GM21360 (cell line): ENCODE data around the gene TUT1.
"Not testable (repeated sequence)": the region's sequence is repeated elsewhere in the genome, so short reads cannot be mapped to it uniquely, and the experiment has no call there.

Experiments
- ATAC-seq: cut with Tn5 transposase; IDR thresholded peaks from one replicate; pipeline ENCODE4 v1.9.1; 2021; ENCODE audit warnings: mild to moderate bottlenecking, moderate library complexity; ENCODE audit not compliant: unreplicated experiment

Gene TUT1

DNA sequence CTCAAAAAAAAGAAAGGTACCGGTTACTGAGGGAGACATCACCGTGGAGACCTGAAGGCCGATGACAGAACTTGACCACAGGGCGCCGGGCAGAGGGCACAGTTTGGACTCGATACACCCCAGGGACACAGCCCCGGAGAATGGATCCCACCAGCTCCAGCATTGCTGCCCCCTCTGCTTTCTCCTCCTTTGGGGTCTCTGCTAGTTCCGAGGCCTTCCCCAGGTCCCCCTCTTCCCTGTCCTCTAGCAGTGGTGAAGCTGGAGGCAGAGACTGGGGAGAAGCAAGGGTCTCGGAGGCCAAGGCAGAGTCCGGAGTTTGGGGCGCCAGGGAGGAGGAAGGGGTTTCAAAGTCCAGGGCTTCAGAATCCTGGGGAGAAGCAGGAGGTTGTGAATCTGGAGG is 12.8 kb downstream of the TUT1 start:
- ATAC-seq, result no peak

DNA sequence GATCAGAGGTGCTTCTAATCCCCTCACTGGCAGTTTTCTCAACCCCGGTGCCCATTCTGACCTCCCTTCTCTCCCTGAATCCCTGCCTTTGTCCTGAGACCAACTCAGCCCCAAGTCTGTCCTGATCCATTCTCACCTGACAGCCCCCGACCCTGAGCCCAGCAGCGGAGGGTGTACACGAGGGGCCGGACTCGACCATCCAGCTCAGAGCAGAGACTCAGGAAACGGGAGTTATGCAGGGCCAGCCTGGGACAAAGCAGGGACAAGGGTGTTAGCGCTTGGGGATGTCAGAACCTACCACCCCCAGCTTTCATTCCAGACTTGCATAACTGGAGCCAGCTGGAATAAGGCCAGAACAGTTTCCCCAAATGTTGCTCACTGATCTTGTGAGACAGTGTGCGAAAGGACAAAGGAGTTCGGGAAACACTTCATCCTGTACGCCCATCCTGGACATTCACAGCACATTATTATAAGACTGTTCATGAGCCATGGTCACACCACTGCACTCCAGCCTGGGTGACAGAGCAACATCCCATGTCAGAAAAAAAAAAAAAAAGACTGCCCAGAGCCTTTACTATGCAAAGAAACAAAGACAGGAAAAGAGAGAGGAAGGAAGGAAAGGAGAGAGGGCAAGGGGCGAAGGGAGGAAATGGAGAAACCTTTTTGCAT is 14.1 kb downstream of the TUT1 start:
- no peak for ATAC-seq

DNA sequence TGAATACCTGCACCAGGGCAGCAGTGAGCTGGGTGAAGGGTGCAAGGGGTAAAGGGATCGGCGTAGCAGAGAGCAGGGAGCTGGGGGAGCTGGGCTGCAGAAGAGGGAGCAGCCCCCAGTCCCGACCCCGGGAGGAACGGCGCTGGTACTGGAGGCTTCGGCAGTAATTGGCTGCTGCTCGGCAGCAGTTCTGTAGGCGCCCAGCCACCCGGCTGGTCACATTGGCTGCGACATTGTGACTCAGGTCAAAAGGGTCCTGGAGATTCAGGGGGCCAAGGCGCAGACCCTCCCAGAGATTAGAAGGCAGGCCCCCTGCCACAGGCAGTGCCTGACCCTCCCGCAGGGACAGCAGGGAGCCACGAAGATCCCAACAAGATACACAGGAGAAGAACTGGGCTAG is 15.5 kb downstream of the TUT1 start:
- ATAC-seq, result no peak

DNA sequence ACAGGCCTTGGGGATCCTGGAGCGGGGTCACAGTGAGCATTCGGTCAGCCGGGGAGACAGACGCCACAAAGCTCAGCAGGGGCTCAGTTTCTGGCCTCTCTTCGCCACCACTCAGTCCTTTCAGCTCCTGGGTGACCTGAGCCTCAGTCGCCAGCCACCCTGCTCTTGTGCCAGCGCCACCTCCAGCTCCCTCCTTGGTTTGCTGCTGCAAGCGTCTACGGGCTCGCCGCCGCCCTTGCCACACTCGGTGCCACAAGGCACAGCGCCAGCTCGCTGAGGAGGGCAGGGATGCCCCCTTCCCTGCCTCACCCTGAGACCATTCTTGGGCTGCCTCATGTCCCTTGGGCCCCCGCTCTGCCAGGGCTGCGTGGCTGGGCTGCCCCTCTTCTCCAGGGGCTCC is 16.2 kb downstream of the TUT1 start:
- ATAC-seq, result no peak

DNA sequence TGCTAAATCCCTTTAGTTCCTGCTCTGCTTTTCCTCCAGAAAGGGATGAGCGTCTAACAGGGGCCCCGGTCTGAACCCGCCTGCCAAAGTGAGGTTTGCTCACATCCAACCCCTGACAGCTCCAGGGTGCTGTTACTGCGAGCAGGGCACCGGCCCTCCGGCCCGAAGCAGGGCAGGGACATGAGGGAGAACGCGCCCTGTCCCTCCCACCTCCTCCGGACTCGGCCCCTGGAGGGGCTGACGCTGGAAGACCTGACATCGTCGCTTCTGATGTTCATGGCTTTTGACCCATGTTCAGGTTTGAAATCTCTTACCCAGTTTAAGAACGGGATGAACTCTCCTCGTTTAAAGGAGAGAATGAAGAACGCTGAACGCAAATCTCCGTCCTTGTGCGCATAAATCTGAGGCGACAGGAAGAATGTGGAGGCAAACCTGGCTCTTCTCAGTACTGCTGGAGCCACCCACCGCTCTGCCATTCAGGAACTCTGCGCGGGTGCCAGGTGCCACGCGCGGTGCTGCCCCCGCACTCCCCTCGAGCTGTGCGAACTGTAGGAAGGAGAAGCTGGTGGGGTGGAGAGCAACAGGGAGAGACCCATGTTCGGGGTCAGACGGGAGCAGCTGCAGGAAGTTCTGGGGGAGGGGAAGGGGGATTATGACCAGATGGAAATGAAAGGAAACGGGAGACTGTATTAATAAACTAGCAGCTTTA is 16.8 kb downstream of the TUT1 start:
- peak; percentile 5 for ATAC-seq

DNA sequence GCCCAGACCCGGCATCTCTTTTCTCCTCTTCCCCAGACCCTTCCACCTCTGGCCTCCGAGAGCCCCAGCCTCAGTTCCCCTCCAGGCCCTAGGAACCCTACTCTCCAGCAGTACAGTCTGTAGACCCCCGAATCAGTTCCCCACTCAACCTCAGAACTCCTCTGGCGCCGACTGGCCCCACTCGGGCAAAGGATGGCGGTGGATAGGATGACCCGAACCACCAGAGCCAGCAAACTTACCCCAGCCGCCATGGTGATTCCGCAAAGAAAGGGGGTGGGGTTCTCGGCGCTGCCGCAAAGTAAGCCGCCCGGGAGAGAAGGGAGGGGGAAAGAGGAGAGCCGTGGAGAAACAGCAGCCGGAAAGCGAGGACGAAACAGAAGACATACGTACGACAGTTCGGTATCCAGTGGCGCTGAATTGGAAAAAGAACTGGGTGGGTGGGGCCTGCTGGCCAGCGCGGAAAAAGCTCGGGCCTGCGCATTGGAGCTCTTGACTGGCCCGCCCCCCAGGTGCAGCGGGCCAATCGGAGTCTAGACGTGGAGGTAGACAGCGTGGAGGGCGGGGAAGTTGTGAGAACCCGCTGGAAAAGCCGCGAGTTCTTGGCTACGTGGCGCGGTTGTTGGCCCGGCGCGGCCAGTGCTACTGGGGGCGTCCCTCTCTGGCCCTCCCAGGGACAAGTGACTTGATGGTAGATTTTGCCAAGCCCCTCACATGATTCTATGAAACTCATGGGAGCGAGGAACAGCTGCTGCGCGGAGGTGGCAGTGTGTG is 17.5 kb downstream of the TUT1 start, which contains the start of gene EEF1G:
Gene EEF1G (minus strand): TSS at position 300 of the 771 bp plus-strand sequence. CDS start 49 bp downstream, at position 251.
- ATAC-seq, result peak; percentile 78

DNA sequence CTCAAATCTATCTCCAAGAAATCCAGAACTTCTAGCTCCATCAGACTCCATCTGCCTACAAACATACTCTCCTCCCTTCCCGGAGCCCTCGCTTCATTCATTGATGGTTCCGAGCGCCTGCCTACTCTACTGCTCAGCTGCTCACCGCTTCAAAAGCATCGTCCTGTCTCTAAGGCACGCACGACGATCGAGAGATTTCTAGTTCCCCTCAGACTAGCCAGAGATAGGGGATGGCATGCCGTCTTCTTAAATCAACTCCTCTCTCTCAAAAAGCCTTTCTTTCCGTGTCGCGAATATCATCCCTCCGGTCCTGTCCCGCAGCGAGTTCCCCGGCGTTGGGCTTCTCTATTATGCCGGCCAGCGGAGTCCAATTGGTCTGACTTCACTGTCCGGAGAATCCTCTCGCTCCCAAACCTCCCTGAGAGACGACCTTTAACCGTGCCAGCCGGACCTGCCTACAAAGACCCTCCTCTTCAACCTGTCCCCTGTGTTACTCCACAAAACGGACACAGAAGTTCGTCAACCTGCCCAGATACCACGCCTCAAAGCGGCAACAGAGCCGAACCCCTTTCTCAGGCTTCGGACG is 18.2 kb downstream of the TUT1 start:
- no peak for ATAC-seq

DNA sequence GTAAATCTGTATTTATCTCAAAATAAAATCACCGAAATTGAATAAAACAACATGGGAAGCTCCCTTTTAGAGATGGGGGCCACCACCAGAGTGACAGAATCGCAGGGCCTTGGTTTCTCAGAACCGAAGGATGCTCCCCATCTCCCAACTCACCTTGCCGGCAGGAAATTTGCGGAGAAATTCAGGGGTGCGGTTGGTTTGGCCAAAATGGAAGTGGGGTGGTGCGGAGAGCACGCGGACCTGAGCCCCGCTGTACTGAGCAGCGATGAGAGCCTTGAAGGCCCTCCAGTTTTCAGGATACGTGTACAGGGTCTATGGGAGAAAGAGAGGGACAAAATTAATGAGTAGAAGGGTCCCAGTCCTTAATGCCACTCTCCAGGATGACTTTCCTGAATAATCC is 18.9 kb downstream of the TUT1 start:
- ATAC-seq, result no peak

DNA sequence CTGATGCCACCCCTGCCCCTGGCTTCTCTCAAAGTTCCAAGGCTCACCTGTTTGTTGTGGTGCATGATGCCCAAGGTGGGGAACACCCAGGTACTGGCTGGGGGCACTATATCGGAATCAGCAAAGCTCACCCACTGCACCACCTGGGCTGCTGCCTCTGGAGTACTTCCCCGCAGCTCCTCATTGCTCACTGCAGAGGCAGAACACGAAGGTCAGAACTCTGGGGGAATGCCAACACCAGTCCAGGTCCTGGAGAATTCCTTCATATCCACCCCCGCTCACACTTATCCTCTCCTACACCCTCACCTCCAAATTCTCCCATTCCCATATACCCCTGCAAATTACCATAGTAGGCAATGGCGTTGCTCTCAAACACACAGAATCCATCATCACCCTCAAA is 19.8 kb downstream of the TUT1 start:
- ATAC-seq, result not testable (repeated sequence)

DNA sequence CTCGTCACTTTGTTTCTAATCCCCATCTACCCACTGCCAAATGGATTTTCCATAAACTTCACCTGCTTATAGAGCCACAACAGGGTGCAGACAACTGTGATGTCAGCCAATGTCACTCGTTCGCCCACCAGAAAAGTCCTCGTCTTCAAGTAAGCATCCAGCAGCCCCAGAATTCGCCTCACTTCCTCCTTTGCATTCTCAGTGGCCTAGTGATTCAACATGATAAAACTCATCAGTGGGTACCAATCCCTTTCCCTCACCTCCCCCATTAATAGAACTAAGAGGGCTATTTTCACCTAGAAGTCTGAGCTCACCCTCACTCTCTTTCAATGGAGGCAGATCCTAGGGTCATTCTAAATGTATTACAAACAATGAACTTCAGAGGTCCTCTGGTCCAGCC is 20.4 kb downstream of the TUT1 start:
- not testable (repeated sequence) for ATAC-seq

DNA sequence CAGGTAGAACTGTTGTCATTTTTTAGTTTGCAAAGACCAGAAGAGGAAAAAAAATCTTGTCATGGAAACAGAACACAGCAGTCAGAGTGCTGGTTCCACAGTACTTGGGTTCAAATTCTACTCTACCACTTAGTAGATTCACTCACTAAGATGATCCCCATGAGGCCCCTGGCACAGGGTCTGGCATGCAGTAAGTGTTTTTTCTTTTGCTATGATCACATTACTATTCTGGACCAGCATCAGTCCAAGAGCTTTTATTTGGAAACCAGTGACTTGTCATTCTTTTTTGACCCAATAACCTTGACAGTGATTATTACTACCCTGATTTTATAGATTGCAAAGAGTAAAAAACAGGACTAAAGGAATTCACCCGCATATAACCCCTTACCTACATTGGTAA is 21.7 kb downstream of the TUT1 start:
- ATAC-seq, result no peak

DNA sequence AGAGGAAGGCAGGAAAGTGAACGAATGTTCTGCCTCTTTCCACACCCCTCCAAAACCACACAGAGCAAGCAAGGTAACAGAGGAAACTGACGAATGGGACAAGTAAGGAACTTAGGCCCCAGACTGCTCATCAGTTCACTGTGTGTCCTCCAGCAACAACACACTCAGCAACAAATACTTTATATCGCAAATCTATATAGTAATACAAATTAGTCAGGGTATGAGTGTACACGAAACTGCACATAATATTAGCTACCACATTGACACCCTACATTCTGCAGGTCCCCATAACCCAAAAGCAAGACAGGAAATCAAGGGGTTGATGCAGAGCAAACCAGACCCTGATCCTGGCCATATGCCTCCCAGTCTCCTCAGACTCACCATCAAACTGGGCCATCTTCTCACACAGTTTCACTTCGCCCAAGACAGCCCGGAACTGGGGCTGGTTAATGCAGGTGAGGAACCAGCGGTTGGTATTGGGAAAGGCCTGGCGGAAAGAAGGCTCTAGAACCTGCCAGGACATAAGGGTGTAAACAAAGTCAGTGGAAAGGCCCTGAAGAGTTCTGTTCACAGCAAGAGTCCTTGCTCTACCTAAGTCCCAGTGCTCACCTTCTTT is 24.2 kb downstream of the TUT1 start:
- ATAC-seq, result no peak

DNA sequence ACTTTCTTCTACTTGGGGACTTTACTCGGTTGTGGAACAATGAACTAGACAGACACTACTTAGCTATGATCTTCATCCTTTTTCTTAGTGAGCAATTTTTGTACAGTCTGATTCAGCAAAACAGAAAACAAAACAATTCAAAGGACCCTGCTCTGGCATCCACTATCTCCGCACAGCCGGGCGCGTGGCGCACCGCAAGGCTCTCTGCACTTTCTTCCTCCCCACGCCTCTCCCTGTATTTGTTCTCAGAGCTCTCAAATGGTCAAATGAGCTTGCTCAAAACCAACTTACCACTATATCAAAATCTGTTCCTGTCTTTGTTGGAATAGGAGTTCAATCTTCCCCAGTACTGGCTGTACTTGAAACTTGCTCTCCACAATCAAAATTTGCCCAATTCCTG is 25.1 kb downstream of the TUT1 start:
- ATAC-seq, result no peak

DNA sequence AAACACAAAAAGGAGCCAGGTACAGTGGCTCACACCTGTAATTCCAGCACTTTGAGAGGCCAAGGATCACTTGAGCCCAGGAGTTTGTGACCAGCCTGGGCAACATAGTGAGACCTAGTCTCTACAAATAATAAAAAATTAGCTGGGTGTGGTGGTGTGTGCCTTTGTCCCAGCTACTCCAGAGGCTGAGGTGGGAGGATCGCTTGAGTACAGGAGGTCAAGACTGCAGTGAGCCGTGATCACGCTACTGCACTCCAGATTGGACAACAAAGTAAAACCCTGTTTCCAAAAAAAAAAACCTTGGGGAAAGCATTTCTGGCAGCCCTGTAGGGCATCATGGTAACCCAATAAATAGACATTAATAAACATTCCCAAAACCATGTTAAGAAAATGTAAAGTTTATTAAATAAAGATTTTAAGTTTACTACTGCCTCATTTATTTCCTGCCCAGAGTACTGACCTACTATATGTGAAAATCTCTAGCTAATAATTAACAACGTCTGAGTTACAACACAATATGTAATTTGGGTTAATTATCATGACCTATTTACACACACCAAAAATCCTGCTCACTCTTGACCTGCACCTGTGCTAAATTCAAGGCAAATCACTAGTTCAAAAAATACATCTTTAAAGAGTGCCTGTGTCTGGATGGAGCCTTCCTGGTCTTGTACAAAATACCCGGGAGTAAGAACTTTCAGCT is 26.1 kb downstream of the TUT1 start:
- ATAC-seq, result no peak

DNA sequence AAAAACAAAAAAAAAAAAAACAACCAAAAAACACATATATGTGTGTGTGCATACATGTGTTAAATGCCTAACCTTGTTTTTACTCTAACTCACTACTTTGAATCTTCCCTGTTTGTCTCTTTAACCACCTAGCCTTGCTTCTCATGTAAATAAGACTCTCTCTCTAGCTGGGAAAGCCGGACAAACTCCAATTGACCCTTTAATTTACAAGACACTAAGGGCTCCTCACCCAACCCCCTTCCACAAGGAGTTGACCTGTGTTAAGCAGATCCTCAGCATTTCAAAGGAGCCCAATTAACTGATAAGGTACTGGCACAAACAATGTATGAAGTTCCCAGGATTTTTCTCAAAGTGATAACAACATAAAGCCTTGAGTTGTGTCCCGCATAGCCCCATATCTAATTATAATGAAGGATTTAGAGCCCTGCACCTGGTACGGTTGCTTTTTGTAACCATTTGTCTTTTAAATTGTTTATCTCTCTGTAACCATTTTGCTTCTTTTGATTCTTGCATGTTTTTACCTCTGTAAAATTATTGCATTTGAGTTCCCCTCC is 29.6 kb downstream of the TUT1 start:
- ATAC-seq, result not testable (repeated sequence)

DNA sequence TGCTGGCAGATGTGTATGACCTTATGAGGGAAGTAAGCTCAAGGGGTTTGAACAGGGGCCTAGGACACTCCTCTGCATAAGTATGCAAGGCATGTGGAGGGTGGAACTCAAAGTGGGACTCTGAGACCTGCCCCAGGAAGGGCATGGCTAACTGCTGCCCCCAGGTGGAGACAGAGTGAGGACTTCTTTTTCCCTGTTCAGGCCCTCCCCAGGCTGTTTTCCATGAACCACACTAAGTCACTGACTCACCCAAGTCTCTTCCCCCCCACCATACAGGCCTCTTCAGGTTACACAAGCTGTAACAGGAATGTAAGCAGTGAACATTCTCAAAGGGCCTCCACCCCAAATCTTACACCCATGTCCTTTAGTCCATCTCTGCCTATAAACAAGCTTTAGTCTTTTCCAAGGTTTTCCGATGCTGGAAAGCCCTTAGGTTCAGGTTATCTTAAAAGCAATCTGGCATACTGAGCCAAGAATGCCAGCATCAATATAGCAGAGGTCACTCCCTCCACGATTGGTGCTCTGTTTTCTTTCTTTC is 30.7 kb downstream of the TUT1 start:
- ATAC-seq, result no peak

DNA sequence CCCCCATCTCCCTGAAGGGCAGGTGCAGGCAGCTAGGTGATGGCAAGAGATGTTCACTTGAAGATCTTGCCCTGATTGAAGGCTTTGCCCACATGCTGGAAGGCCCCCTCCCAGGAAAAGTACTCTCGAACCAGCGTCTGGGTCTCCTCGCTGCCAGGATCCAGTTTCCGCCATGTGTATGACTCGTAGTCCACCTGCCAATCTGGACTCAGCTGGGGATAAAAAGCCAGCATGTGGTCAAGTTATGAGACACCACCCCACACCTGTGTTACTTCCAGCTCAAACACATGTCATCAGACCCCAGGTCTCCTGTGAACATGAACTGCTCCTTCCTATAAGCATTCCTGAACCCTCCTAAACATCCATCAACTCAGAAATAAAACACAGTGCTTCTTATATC is 31.7 kb downstream of the TUT1 start:
- not testable (repeated sequence) for ATAC-seq

DNA sequence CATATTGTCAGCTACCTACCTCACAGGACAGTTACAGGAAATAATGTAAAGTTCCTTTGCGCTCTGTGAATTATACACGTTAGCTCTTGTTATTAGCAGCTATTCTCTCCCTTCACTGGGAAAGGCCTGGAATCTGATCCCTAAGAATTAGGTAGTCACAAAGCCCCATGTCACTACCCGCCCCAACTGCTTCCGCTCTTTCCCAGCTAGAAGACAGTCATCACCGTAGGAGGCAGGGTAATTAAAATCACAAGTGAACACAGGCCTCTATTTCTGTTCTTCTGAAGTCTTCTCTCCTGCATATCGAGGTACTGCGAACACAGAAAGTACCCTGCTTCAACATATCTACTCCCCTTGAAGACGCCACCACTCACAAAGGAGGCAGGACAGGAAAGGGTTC is 32.1 kb downstream of the TUT1 start:
- no peak for ATAC-seq

DNA sequence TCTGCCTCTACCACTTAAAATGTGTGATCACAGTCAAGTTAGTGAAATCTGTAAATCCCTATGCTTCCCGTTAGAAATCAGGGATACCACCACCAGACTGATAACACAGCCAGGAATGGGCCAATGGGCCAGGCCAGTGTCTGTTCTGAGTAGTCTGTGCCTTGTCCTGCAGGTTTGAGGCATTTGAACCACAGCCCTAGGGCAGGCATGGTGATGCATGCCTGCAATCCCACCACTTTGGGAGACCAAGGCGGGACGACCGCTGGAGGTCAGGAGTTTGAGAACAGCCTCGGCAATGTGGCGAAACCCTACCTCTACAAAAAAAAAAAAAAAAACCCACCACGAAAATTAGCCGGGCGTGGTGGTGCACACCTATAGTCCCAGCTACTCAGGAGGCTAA is 32.7 kb downstream of the TUT1 start:
- ATAC-seq, result no peak
